Activated CD8-positive, alpha-beta T cell treated with anti-CD3 and anti-CD28 coated beads for 36 hours (primary cell): ENCODE results near the gene P2RX2. TPM values are rescaled to one million over a fixed set of nuclear protein-coding genes. Genes with fewer than 3 reads are reported as not detected.

Experiments used
- ATAC-seq: fragments of 200-7000 bp; cut with Tn5 transposase; one replicate; pipeline ENCODE4 v1.10.0; 2021; ENCODE audit warnings: mild to moderate bottlenecking, moderate library complexity
- CTCF ChIA-PET: fragments of 350-600 bp; sonication (Branson Sonifier 250); formaldehyde crosslinking; loops from one replicate; lab custom pipeline; 2021; ENCODE audit warnings: antibody characterized with exemption; lab: Charles Lee
- POLR2A ChIA-PET: fragments of 350-600 bp; sonication (Branson Sonifier 250); formaldehyde crosslinking; loops from one replicate; lab custom pipeline; 2021; ENCODE audit warnings: antibody characterized with exemption; lab: Charles Lee
- DNase-seq: peaks from one replicate; pipeline ENCODE4 v3.0.0-alpha.2; 2020
- H3K27ac Mint-ChIP-seq: one replicate; pipeline ENCODE4 v1.8.0; 2021; ENCODE audit warnings: mild to moderate bottlenecking, mixed read lengths
- H3K27me3 Mint-ChIP-seq: one replicate; pipeline ENCODE4 v1.8.0; 2021; ENCODE audit warnings: mixed read lengths
- H3K36me3 Mint-ChIP-seq: one replicate; pipeline ENCODE4 v1.8.0; 2021; ENCODE audit warnings: low read depth, mixed read lengths
- H3K4me1 Mint-ChIP-seq: one replicate; pipeline ENCODE4 v1.8.0; 2021; ENCODE audit warnings: low read depth, mixed read lengths
- H3K4me3 Mint-ChIP-seq: one replicate; pipeline ENCODE4 v1.8.0; 2021; ENCODE audit warnings: mild to moderate bottlenecking, moderate library complexity, mixed read lengths
- H3K9me3 Mint-ChIP-seq: one replicate; pipeline ENCODE4 v1.8.0; 2021; ENCODE audit warnings: mixed read lengths
- CTCF ChIP-seq: fragments of 200-600 bp; IDR thresholded peaks from one replicate; pipeline ENCODE4 v1.8.0; 2022; ENCODE audit warnings: antibody characterized with exemption, mild to moderate bottlenecking
- intact Hi-C: fragments of 100-400 bp; cut with micrococcal nuclease; formaldehyde crosslinking; loops from one replicate; pipeline ENCODE4 v1.10.0; 2022
- total RNA-seq, 2 experiments: library from RNA; stranded (reverse); gene quantifications; one replicate each; pipeline ENCODE4 v1.2.3, GENCODE V29; 2021

Gene P2RX2
- total RNA-seq, 2 experiments from 2014 or later: not detected

GRCh38 chr12:132614861-132615578, 3.6 kb upstream of the P2RX2 start:
- Mint-ChIP-seq H3K4me3 (no peak overlapping the region), H3K36me3 (peaks cover 13% of the 10 kb centered on the region), H3K27me3 (peaks cover 45% of the 10 kb centered on the region), H3K27ac (no peak overlapping the region), H3K9me3 (peaks cover 18% of the 10 kb centered on the region), H3K4me1 (peaks cover 7% of the 10 kb centered on the region)
- peak; percentile 93 for ATAC-seq
- peak; percentile 95 for TF ChIP-seq CTCF
- intact Hi-C loops: no loop called here
- CTCF ChIA-PET: interaction anchor here (0.6 to 3.9 kb wide), 29 partner anchors 9 to 461 kb away, joined by 3 to 23 read pairs (median 4); no protein-coding TSS in a partner anchor
- POLR2A ChIA-PET: no interaction called here
- DNase-seq: peak; percentile 86

GRCh38 chr12:132615579-132616038, 3.0 kb upstream of the P2RX2 start:
- Mint-ChIP-seq H3K27ac (no peak overlapping the region), H3K36me3 (peaks cover 13% of the 10 kb centered on the region), H3K4me3 (no peak overlapping the region), H3K27me3 (peaks cover 39% of the 10 kb centered on the region), H3K4me1 (peaks cover 7% of the 10 kb centered on the region), H3K9me3 (peaks cover 18% of the 10 kb centered on the region)
- ChIA-PET POLR2A (no interaction called here), CTCF (interaction anchor here (1.0 to 3.9 kb wide), 18 partner anchors 9 to 331 kb away, joined by 3 to 23 read pairs (median 4); no protein-coding TSS in a partner anchor)
- intact Hi-C loops: no loop called here
- ATAC-seq (no peak), DNase-seq (no peak)
- TF ChIP-seq CTCF: no peak

- Mint-ChIP-seq H3K36me3 (peaks cover 8% of the 10 kb centered on the region), H3K4me1 (peaks cover 7% of the 10 kb centered on the region), H3K27me3 (peaks cover 33% of the 10 kb centered on the region), H3K9me3 (peaks cover 8% of the 10 kb centered on the region), H3K4me3 (no peak overlapping the region), H3K27ac (no peak overlapping the region)
- intact Hi-C loops: no loop called here
- CTCF ChIA-PET: interaction anchor here (1.4 to 2.2 kb wide), 3 partner anchors 7 to 463 kb away, joined by 4 to 10 read pairs (median 4); partner anchors contain the start of gene LRCOL1
- no peak for DNase-seq
- TF ChIP-seq CTCF: no peak
- no peak for ATAC-seq
- POLR2A ChIA-PET: interaction anchor here (0.8 kb wide), 1 partner anchor 247 kb away, joined by 3 read pairs; no protein-coding TSS in a partner anchor
Measured at GRCh38 chr12:132617135-132617701, 1.4 kb upstream of the P2RX2 start.

- no peak overlapping the region for H3K27ac Mint-ChIP-seq
- no peak for TF ChIP-seq CTCF
- POLR2A ChIA-PET: interaction anchor here (0.8 kb wide), 1 partner anchor 248 kb away, joined by 3 read pairs; no protein-coding TSS in a partner anchor
- no peak for ATAC-seq
- H3K4me1 Mint-ChIP-seq: peaks cover 7% of the 10 kb centered on the region
- peaks cover 8% of the 10 kb centered on the region for H3K36me3 Mint-ChIP-seq
- CTCF ChIA-PET: interaction anchor here (1.4 to 2.2 kb wide), 3 partner anchors 8 to 464 kb away, joined by 4 to 10 read pairs (median 4); partner anchors contain the start of gene LRCOL1
- DNase-seq: no peak
- intact Hi-C loops: no loop called here
- no peak overlapping the region for H3K4me3 Mint-ChIP-seq
- H3K27me3 Mint-ChIP-seq: peaks cover 31% of the 10 kb centered on the region
- H3K9me3 Mint-ChIP-seq: peaks cover 8% of the 10 kb centered on the region
Measured at GRCh38 chr12:132617822-132618682, 524 bp upstream of the P2RX2 start.
